SIG-M5 treated with dmso at 0.1 percent for 504 hours (cell line): Measurements from ENCODE around the gene CPZ.

Source experiments
- DNase-seq: peaks from one replicate; lab custom pipeline; 2025; ENCODE audit not compliant: unreplicated experiment; lab: John Stamatoyannopoulos, UW

CPZ gene

DNA sequence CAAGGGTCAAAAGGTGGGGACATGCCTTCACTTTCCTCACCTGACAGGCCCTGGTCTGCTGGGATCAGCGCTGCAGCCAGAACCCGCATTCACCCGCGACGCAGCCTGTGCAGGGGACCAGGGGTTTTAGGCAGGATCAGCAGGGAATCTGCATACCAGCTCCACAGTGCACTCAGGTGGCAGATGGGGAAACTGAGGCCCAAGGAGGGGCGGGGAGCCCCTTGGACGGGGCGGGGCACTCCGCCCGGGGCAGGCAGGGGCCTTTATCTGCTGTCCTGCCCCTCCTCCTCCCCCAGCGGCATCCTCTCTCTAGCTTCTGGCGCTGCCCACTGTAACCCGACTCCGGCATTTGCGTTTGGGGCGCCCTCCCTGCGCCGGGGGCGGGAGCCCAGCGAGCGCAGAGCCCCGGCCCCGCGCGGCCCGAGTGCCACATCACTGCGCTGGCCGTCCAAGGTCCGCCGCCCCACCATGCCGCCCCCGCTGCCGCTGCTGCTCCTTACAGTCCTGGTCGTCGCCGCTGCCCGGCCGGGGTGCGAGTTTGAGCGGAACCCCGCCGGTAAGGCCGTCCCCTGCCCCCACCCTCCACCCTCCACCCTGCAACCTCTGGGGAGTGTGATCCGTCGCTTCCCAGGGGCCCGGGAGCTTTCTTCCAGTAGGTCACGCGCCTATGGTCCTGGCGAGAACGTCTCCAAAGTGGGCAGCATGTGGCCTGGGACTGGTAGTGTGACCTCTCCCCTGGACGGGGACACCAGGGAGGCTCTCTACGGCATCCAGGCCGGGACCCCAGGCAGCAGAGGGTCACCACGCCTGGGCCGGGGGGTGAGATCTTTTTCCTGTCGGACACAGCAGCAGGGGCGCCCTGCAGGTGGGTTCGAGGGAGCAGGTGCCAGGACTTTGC, at the start of gene CPZ:
Gene CPZ, plus strand, starts transcription at position 400 of the 898 bp plus-strand sequence. Its CDS starts 69 bp downstream, at position 469.
- no peak for DNase-seq

DNA sequence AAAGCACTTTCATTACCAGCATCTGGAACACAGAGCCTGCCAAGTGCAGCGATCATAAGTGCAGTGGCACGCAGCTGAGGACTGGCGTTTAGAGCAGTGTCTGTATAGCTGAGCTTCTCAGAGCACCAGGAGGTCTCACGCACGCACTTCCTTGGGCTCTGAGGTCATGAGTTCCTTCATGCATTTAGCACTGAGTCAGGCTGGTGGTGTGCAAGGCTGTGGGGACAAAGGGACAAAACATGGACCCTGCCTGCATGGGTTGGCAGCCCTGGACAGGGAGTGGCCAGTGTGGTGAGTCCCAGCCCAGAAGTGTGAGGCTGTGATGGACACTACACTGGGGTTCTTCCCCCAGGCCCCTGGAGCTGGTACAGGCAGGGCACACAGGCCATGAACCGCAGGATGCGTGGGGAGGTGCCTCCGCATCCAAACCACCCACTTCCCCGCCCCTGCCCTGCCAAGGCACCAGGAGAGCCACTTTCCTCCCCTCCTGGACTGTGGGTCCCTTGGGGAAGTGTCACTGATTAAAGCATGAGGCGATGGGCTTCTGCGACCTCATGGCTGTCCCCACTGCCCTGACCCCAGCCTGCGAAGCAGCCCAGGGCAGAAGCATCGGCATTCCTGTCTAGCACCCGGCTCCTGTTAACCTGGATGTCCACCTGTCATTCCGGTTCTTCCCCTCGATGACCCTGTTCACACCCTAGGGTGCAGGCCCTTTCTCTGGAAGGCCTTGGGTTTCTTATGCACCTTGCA, 49.6 kb upstream of the CPZ start:
- no peak for DNase-seq

DNA sequence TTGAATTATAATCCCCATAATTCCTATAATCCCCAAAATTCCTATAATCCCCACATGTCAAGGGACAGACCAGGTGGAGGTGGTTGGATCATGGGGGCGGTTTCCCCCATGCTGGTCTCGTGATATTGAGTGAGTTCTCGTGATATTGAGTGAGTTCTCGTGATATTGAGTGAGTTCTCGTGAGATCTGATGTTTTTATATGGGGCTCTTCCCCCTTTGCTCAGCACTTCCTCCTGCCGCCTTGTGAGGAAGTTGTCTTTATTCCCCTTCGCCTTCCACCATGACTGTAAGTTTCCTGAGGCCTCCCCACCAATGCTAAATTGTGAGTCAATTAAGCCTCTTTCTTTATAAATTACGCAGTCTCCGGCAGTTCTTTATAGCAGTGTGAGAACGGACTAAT, 48.9 kb upstream of the CPZ start:
- DNase-seq, result no peak

DNA sequence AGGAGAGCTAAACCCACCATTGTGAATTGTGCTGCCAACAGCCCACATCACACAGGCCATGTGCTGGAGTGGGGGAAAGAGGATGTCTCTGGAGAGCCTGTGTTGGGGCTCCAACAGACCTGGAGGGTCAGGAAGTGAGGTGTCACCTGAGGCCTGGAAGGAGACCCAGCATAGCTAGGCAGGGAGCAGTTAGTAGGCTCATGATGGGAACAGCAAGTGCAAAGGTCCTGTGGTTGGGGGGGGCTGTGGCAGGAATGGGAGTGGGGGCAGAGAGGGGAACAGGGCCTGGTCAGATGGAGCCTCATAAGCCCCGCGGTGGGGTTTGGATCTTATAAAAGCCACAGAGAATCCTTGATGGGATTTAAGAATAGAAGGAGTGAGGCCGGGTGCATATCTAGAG, 48.3 kb upstream of the CPZ start:
- DNase-seq, result no peak

DNA sequence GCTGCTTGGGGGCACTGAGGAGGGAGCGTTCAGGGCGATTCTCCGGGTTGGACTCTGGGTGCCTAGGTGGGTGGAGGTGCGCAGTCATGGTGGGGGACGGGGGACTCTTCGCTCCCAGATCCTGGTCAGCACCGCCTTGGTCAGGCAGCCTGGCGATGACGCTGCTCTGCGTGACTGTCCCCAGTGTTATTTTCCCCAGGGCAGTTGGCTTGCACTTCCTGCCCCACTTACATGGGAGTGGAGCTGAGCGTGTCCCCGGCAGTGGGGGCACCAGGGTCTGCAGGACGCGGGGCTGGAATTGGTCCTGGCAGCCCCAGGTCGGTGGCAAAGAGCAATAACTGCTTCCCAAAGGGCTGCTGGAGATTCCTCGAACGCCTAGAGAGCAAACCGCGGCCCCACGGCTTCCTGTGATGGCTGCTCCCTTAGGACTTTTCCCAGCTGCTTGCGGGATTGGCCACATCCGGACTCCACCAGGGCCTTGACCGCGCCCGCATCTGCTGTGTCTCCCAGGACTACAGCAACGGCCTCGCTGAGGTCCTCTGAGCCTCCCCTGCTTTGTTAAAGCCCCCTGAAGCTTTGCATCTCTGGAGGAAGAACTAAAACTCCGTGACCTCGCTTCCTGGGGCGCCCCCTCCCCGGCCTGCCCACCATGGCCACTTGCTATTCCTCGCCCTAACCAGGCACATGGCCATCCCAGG, 47.7 kb upstream of the CPZ start:
- no peak for DNase-seq

DNA sequence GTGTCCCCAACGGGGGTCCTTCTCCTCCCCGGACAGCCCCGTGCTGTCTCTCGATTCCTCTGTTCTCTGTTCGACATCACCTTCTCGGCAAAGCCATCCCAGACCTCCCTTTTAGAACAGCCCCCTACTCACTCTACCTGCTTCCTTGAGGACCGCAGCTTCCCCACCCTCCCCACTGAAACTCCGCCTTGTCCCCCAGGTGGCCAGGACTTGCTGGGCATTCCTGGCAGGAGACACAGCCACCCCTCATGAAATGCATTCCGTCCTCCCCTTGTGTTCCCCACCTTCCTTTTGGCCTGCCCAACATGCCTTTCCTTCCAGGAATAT, 47.2 kb upstream of the CPZ start:
- no peak for DNase-seq

DNA sequence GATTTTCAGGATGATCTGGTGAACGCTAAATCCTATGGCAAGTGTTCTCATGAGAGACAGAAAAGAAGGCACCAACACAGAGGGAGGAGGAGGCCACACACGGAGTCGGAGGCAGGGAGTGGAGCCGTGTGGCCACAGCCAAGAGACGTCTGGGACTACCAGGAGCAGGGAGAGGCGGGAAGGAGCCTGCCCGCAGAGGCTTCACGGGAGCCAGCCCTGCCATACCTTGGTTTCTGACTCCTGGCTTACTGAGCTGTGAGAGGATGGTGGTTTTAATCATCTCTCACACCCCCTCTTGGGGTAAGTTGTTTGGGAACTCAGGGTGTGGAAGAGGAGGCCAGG, 45.8 kb upstream of the CPZ start:
- DNase-seq, result no peak

DNA sequence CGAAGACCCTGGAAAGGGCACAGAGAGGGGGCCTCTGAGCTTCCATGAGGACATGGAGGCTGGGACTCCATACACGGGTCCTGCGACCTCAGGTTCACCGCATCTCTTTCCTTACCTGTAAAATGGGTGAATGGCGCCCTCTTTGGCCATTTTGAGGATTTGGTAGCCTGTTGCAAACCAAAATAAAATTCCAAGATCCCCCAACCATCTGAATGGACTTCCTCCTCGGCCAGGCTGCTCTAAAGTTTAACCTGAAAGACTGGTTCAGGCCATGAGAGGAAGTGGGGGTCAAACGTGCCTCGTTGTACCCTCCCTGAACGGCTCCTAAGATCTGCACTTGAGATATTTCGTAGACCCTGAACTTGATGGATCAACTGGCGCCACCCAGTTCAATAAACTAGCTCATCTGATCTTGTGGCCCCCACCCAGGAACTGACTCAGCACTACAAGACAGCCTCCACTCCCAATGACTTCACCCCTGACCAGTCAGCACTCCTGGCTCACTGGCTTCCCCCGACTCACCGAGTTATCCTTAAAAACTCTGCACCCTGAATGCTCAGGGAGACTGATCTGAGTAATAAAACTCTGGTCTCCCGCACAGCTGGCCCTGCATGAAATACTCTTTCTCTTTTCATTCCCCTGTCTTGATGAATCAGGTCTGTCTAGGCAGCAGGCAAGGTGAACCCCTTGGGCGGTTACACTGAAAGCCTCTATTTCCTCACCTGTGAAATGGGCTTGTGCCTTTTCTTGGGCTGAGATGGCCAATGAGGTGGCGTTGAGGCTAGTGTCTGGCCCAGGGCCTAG, 45.3 kb upstream of the CPZ start:
- DNase-seq, result no peak

DNA sequence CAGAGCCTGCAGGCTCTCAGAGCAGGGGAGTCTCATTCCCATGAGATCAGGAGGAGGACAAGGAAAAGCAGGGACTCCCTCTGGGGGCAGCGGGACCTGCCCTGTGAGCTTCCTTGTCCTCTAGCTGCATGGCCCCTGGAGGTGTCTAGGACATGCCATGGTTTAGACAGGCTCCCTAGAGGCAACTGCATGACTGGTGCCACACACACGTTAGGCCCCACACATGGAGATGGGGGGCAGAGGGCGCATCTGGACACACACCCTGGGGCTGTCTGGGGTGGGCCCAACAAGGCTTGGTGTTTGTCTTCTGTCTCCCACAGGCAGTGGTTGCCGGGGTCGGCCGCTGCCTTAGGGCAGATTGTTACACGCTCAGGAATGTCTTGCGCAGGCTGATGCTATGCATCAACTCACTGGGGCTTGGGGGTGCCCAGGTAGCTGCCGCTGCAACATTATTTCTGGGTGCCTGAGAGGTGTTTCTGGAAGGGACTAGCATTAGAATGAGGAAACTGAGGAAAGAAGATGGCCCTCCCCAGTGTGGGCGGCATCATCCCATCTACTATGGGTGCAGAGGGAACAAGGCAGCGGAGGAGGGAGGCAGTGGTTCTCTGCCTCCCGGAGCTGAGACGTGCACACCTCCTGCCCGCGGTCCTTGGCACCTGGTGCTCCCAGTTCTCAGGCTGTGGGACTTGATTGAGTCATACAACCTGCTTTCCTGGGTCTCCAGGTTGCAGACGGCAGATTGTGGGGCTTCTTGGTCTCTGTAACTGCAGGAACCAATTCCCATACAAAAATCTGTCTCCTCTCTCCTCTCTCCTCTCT, 44.4 kb upstream of the CPZ start:
- DNase-seq, result no peak

DNA sequence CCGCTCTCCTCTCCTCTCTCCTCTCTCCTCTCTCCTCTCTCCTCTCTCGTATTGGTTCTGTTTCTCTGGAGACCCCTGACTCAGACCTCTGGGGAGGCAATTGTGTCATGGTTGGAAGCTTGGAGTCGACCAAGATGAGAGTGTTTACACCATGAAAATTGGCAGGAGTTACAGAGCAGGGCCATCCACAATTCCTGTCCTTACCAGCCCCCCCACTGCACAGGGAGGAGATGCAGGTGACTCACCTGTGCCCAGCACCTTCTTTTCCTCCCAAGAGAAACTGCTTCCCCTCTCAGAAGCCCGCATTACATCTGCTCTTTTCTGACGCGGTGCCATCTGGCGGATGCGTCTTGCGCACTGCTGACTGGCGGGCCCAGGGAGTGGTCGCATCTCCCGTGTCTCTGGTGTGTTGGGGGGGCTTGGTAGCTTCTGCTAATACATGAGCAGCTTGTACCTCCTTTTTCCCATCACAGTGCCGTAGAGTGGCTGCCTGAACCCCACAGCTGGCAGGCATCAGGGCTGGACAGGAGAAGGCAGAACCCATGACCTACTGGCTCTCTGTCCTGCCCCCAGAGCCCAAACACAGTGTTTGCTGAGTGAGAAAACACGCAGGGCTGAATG, 43.7 kb upstream of the CPZ start:
- DNase-seq, result no peak

DNA sequence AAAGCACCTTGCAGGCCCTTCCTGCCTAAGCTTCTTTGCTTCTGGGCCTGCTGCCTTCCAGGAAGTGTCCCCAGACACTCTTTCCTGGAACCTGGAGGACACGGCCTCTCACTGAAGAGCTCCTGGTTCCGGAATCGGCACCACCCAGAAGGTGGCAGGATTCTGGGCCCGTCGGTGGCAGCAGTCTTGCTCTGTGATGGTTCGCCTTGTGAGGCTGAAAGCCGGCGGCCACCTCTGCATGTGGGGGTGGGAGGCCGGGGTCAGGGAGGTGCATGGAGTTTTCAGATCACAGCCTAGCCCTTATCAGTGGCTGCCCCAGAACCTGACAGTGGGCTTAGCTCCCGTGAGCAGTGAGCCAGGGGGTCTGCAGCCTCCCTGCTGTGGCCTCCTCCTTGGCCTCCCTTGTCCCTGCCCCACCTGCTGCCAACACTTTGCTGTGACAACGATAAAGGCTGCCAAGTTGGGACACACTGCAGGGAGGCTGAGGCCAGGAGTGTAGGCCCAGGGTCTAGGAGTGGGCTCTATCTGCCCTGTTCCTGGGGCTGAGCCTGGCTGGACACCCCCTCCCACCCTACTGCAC, 43.1 kb upstream of the CPZ start:
- DNase-seq, result no peak

DNA sequence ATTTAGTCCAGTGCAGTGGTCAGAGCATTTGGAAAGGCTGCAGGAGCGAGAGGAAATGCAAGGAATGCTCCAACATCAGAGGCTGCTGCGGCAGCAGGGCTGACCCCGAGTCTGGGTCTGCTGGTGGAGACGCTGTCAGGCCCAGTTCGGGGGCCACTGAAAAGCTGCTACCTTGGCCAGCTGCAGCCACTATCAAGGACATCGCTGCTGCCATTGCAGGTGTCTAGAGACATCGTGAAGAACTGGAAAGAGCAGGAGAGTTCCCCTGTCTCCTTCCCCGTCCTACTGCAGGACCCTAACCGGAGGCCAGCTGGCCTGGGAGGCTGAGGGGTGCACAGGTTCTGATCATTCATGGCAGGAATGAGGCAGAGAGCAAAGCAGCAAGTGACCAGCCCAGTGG, 41.9 kb upstream of the CPZ start:
- no peak for DNase-seq

DNA sequence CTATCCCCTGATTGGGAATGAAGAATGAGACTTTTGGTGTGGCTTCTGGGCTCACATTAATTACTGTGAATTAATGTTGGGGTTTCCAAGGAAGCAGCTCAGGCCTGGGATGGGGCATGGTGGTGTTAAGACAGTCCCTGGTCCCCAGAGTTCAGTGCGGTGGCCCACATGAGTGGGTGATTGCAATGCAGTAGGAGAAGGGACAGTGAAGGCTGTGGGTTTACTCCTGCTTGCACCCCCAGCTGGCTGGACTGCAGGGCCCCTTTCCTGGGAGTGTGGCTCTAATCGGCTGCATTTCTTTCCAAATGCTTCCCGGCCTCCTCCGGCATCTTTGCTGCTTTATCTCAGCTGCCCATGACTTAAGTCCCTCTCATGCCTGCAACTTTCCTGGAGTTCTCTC, 40.5 kb upstream of the CPZ start:
- DNase-seq, result no peak

DNA sequence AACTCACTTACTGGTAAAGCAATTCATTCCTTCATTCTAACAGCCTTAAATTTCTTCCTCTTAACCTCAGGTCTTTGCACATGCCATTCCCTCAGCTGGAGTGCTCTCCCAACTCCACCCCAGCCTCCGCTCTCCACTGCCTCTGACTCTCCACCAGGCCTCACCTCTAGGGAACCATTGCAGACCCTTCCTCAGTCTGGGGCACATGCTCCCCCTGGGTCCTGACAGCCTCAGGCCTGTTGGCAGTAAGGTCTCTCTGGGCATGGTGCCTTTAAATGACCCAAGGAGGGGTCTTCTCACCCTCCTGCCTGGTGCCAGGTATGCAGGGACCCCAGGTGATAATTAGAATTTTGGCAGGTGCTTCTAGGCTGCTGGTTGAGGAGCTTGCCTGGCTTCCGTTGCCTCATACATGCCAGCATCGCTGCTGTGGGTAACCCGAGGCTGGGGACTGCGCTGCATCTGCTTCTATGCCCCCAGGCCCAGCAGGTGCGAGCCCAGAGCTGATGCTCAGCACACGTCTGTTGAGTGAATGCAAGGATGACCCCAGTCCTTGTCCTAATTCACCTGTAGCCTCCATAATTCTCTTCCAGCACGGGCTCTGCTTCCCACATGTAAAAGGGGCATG, 39.9 kb upstream of the CPZ start:
- DNase-seq, result no peak

DNA sequence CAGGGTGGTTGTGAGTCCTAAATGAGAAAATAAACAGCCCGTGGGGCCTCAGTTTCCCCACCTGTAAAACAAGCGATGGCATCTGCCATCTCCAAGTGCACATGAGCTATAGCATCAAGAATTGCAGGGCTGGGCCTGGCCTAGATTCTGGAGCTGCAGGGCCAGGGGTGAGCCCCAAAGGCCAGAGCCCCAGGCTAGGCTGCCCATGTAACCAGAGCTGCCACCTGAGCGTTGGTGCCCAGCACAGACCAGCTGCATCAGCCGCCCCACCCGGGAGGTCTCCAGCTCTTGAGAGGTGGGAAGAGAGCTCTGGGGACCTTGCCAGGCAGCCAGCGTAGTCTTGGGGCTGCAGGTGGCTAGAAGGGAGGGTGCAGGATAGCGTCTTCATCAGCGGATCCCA, 39.3 kb upstream of the CPZ start:
- no peak for DNase-seq

DNA sequence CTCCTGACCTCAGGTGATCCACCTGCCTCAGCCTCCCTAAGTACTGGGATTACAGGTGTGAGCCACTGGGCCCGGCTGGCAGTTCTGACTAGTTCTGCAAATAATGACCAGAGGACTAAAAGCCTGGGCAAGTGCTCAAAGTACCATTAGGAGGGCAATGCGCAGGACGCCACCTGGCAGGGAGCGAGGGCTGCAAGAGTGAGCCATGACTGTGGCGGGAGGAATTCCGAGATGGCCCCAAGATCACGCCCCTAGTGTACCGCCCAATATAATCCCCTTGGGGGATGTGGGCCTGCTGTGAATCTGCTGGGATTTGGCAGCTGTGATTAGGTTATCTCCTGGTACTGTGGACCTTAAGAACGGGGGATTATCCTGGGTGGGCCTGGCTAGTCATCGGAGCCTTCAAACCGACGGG, 38.6 kb upstream of the CPZ start:
- no peak for DNase-seq

DNA sequence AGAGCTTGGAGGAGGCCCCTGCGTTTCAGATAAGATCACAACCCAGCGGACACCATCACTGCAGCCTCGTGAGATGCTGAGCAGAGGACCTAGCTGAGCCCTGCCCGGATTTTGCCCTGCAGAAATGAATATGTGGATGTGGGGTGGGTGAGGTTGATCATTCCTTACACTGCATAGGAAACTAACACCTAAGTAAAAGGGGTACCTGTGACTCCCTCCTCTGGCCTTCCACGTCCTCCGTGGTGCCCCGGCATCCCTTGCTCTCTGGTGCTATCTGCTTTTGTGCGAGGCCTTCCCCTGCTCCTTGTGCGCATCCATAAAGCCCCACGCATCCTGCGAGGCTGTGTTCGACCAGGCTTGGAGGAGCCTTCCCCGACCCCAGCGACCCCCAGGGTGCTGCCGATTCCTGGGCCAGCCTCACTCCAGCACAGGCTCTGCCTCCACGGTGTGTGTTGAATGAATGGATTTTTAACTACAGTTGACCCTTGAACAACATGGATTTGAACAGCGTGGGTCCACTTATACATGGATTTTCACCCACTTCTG, 37.9 kb upstream of the CPZ start:
- no peak for DNase-seq

DNA sequence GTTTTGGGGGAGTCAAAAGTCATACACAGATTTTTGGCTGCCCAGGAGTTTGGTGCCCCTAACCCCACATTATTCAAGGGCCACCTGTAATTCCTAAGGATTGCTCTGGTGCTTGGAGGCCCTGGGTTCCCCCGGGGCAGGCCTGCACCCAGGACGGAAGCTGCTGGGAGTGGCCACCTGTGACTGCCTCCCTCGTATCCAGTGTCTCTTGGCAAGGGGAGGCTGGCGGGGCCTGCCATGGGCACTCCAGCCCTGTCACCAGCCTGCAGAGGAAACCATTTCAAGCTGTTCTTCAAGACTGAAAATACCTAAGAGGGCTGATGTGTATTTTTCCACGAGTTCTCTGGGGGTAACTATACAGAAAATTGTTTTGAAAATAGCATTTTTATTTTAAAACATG, 36.8 kb upstream of the CPZ start:
- no peak for DNase-seq
